HepG2 (cell line): ENCODE measurements around the gene ARHGEF7.

ENCODE experiments used
- DNMT1 ChIP-seq: sonication (generic); formaldehyde crosslinking; IDR thresholded peaks from 2 replicates; pipeline ENCODE4 v1.5.1; 2020; ENCODE audit warnings: mild to moderate bottlenecking, missing genetic modification reagents
- EP300 ChIP-seq, 3 experiments: sonication (generic) in 1 of 3; formaldehyde crosslinking in 1 of 3; IDR thresholded peaks; 2 replicates each; pipeline versions ENCODE4 v1.5.1 to v1.6.1; 2011 to 2020; ENCODE audit warnings: low read depth in 2 of 3, low read length in 2 of 3, borderline replicate concordance in 1 of 3, improper control_type of control experiment in 1 of 3, mild to moderate bottlenecking in 1 of 3, missing genetic modification reagents in 1 of 3, moderate library complexity in 1 of 3
- ESRRA ChIP-seq: sonication (generic); formaldehyde crosslinking; IDR thresholded peaks from 2 replicates; pipeline ENCODE4 v1.5.1; 2020; ENCODE audit warnings: mild to moderate bottlenecking, low read depth, missing genetic modification reagents
- MAFG ChIP-seq: sonication (generic); formaldehyde crosslinking; IDR thresholded peaks from 2 replicates; pipeline ENCODE4 v1.5.1; 2020; ENCODE audit warnings: mild to moderate bottlenecking, missing genetic modification reagents
- MAZ ChIP-seq, 2 experiments: sonication (generic) in 1 of 2; formaldehyde crosslinking in 1 of 2; IDR thresholded peaks; 2 replicates each; pipeline versions ENCODE4 v1.5.0 to v1.6.1; 2012 to 2020; ENCODE audit warnings: low read depth in 2 of 2, mild to moderate bottlenecking in 2 of 2, borderline replicate concordance in 1 of 2, improper control_type of control experiment in 1 of 2, low read length in 1 of 2, missing genetic modification reagents in 1 of 2, moderate library complexity in 1 of 2
- RNF2 ChIP-seq: fragments of 450-650 bp; conservative IDR thresholded peaks from 2 replicates; pipeline ENCODE4 v1.6.1; 2016; ENCODE audit warnings: low read depth
- TEAD2 ChIP-seq: sonication (generic); formaldehyde crosslinking; IDR thresholded peaks from 2 replicates; pipeline ENCODE4 v1.9.0; 2021; ENCODE audit warnings: missing genetic modification reagents
- ZNF589 ChIP-seq: sonication (generic); formaldehyde crosslinking; conservative IDR thresholded peaks from 2 replicates; pipeline ENCODE4 v1.8.0; 2022; ENCODE audit warnings: mild to moderate bottlenecking, moderate library complexity, missing genetic modification reagents
- ZNF772 ChIP-seq: sonication (generic); formaldehyde crosslinking; IDR thresholded peaks from 2 replicates; pipeline ENCODE4 v1.5.0; 2020; ENCODE audit warnings: mild to moderate bottlenecking, missing genetic modification reagents
- TF ChIP-seq, protein P1 (sequence below): sonication (generic); formaldehyde crosslinking; IDR thresholded peaks from 2 replicates; pipeline ENCODE4 v1.5.0; 2020; ENCODE audit warnings: mild to moderate bottlenecking, missing genetic modification reagents, moderate library complexity
- TF ChIP-seq, protein P2 (sequence below): sonication (generic); formaldehyde crosslinking; IDR thresholded peaks from 2 replicates; pipeline ENCODE4 v1.4.0; 2020; ENCODE audit warnings: missing genetic modification reagents
- TF ChIP-seq, protein P3 (sequence below), 2 experiments: IDR thresholded peaks; 2 replicates each; pipeline ENCODE4 v1.6.1; 2011 to 2012; ENCODE audit warnings: low read length in 2 of 2, borderline replicate concordance in 1 of 2, low read depth in 1 of 2, mild to moderate bottlenecking in 1 of 2, moderate library complexity in 1 of 2
- TF ChIP-seq, protein P4 (sequence below): sonication (generic); formaldehyde crosslinking; IDR thresholded peaks from 2 replicates; pipeline ENCODE4 v1.5.0; 2020; ENCODE audit warnings: mild to moderate bottlenecking, missing genetic modification reagents

DNA sequence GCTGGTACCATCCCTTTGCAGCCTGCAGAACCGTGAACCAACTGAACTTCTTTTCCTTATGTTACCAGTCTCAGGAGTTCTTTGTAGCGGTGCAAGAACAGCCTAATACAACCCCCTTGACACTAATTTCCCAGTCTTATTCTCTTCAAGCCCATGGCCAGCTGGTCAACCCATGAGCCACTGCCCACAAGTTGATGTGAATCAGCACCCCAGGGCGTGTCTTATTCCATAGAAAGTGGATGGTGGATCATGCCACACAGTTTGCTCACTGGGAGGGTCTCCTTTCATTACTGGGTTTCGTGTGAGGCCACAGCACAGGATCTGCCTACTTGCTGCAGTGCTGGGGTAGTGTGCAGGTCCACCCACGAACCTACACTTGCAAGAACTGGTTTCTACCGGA lies 232.3 kb downstream of the ARHGEF7 start:
- TF ChIP-seq, protein P1, sequence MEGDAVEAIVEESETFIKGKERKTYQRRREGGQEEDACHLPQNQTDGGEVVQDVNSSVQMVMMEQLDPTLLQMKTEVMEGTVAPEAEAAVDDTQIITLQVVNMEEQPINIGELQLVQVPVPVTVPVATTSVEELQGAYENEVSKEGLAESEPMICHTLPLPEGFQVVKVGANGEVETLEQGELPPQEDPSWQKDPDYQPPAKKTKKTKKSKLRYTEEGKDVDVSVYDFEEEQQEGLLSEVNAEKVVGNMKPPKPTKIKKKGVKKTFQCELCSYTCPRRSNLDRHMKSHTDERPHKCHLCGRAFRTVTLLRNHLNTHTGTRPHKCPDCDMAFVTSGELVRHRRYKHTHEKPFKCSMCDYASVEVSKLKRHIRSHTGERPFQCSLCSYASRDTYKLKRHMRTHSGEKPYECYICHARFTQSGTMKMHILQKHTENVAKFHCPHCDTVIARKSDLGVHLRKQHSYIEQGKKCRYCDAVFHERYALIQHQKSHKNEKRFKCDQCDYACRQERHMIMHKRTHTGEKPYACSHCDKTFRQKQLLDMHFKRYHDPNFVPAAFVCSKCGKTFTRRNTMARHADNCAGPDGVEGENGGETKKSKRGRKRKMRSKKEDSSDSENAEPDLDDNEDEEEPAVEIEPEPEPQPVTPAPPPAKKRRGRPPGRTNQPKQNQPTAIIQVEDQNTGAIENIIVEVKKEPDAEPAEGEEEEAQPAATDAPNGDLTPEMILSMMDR (CRISPR knock-in tag), result no peak
- TF ChIP-seq ZNF589 (CRISPR knock-in tag) (no peak), ESRRA (CRISPR knock-in tag) (no peak), TEAD2 (CRISPR knock-in tag) (no peak), ZNF772 (CRISPR knock-in tag) (no peak), DNMT1 (no peak), RNF2 (no peak), MAFG (no peak), MAZ (IDR thresholded peaks at IDR 0.05; ENCODE audit: borderline replicate concordance, low read depth, low read length) (no peak), MAZ (CRISPR knock-in tag; IDR thresholded peaks at IDR 0.05; ENCODE audit: low read depth) (no peak), EP300 (IDR thresholded peaks at IDR 0.05; ENCODE audit: low read depth in 2 of 2, low read length in 2 of 2) (no peak), EP300 (CRISPR knock-in tag; IDR thresholded peaks at IDR 0.05; ENCODE audit: borderline replicate concordance) (no peak)
- TF ChIP-seq, protein P2, sequence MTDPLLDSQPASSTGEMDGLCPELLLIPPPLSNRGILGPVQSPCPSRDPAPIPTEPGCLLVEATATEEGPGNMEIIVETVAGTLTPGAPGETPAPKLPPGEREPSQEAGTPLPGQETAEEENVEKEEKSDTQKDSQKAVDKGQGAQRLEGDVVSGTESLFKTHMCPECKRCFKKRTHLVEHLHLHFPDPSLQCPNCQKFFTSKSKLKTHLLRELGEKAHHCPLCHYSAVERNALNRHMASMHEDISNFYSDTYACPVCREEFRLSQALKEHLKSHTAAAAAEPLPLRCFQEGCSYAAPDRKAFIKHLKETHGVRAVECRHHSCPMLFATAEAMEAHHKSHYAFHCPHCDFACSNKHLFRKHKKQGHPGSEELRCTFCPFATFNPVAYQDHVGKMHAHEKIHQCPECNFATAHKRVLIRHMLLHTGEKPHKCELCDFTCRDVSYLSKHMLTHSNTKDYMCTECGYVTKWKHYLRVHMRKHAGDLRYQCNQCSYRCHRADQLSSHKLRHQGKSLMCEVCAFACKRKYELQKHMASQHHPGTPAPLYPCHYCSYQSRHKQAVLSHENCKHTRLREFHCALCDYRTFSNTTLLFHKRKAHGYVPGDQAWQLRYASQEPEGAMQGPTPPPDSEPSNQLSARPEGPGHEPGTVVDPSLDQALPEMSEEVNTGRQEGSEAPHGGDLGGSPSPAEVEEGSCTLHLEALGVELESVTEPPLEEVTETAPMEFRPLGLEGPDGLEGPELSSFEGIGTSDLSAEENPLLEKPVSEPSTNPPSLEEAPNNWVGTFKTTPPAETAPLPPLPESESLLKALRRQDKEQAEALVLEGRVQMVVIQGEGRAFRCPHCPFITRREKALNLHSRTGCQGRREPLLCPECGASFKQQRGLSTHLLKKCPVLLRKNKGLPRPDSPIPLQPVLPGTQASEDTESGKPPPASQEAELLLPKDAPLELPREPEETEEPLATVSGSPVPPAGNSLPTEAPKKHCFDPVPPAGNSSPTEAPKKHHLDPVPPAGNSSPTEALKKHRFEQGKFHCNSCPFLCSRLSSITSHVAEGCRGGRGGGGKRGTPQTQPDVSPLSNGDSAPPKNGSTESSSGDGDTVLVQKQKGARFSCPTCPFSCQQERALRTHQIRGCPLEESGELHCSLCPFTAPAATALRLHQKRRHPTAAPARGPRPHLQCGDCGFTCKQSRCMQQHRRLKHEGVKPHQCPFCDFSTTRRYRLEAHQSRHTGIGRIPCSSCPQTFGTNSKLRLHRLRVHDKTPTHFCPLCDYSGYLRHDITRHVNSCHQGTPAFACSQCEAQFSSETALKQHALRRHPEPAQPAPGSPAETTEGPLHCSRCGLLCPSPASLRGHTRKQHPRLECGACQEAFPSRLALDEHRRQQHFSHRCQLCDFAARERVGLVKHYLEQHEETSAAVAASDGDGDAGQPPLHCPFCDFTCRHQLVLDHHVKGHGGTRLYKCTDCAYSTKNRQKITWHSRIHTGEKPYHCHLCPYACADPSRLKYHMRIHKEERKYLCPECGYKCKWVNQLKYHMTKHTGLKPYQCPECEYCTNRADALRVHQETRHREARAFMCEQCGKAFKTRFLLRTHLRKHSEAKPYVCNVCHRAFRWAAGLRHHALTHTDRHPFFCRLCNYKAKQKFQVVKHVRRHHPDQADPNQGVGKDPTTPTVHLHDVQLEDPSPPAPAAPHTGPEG (CRISPR knock-in tag), result no peak
- TF ChIP-seq, protein P3, sequence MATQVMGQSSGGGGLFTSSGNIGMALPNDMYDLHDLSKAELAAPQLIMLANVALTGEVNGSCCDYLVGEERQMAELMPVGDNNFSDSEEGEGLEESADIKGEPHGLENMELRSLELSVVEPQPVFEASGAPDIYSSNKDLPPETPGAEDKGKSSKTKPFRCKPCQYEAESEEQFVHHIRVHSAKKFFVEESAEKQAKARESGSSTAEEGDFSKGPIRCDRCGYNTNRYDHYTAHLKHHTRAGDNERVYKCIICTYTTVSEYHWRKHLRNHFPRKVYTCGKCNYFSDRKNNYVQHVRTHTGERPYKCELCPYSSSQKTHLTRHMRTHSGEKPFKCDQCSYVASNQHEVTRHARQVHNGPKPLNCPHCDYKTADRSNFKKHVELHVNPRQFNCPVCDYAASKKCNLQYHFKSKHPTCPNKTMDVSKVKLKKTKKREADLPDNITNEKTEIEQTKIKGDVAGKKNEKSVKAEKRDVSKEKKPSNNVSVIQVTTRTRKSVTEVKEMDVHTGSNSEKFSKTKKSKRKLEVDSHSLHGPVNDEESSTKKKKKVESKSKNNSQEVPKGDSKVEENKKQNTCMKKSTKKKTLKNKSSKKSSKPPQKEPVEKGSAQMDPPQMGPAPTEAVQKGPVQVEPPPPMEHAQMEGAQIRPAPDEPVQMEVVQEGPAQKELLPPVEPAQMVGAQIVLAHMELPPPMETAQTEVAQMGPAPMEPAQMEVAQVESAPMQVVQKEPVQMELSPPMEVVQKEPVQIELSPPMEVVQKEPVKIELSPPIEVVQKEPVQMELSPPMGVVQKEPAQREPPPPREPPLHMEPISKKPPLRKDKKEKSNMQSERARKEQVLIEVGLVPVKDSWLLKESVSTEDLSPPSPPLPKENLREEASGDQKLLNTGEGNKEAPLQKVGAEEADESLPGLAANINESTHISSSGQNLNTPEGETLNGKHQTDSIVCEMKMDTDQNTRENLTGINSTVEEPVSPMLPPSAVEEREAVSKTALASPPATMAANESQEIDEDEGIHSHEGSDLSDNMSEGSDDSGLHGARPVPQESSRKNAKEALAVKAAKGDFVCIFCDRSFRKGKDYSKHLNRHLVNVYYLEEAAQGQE (IDR thresholded peaks at IDR 0.05; ENCODE audit: borderline replicate concordance in 1 of 2, low read depth in 1 of 2, low read length in 2 of 2), result no peak
- TF ChIP-seq, protein P4, sequence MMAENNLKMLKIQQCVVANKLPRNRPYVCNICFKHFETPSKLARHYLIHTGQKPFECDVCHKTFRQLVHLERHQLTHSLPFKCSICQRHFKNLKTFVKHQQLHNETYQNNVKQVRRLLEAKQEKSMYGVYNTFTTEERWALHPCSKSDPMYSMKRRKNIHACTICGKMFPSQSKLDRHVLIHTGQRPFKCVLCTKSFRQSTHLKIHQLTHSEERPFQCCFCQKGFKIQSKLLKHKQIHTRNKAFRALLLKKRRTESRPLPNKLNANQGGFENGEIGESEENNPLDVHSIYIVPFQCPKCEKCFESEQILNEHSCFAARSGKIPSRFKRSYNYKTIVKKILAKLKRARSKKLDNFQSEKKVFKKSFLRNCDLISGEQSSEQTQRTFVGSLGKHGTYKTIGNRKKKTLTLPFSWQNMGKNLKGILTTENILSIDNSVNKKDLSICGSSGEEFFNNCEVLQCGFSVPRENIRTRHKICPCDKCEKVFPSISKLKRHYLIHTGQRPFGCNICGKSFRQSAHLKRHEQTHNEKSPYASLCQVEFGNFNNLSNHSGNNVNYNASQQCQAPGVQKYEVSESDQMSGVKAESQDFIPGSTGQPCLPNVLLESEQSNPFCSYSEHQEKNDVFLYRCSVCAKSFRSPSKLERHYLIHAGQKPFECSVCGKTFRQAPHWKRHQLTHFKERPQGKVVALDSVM, result no peak
